ENCODE results near the gene ARL4A. TPM values are rescaled to one million over a fixed set of nuclear protein-coding genes. Genes with fewer than 3 reads are reported as not detected.

ARL4A gene
- total RNA-seq, 1 experiment from 2014 or later, result 39.4 TPM

- H3K4ac ChIP-seq (ENCODE audit: low read depth, low read length), result no peak overlapping the region
- H4K5ac ChIP-seq (ENCODE audit: insufficient read length, low read depth, low read length), result no peak overlapping the region
- no peak overlapping the region for H3K23ac ChIP-seq (ENCODE audit: insufficient read length, low read depth, low read length)
- no peaks in the 10 kb centered on the region for H3K79me2 ChIP-seq (ENCODE audit: insufficient read depth, low read length)
- no peaks in the 10 kb centered on the region for H3K9me3 Mint-ChIP-seq
- DNase-seq, result no peak
- WGBS (ENCODE audit: extremely low coverage, insufficient read length, low lambda C conversion rate), result no CpG with 5 or more reads among the region's 2 CpGs
- H3K27ac ChIP-seq (ENCODE audit: insufficient read length, low read depth, low read length), result no peak overlapping the region
- peak overlapping the region in 2 of 3 experiments; percentile 7 to 95; a peak in 1 of 7 replicates for H3K27ac Mint-ChIP-seq
- no peak overlapping the region for H3K56ac ChIP-seq (ENCODE audit: insufficient read length, low read depth, low read length)
- no peak overlapping the region for H3K4me2 ChIP-seq (ENCODE audit: insufficient read depth, insufficient read length, low read length)
- H2AFZ ChIP-seq (ENCODE audit: low read length), result no peak overlapping the region
- no peak overlapping the region for H2BK120ac ChIP-seq (ENCODE audit: low read depth, low read length, poor library complexity, severe bottlenecking)
- H2BK15ac ChIP-seq (ENCODE audit: low read depth, low read length), result no peak overlapping the region
- no peaks in the 10 kb centered on the region for H3K36me3 Mint-ChIP-seq (ENCODE audit: insufficient read depth in 1 of 3, low read depth in 3 of 3)
- TF ChIP-seq CTCF (conservative IDR thresholded peaks at IDR 0.05), result no peak
- no peaks in the 10 kb centered on the region for H3K27me3 Mint-ChIP-seq (ENCODE audit: low read depth)
- H3K9me3 ChIP-seq (ENCODE audit: control insufficient read depth, low read depth, low read length), result no peaks in the 10 kb centered on the region
- no peaks in the 10 kb centered on the region for H4K20me1 ChIP-seq (ENCODE audit: control insufficient read depth, insufficient read depth, insufficient read length)
- no peak overlapping the region for H3T11ph ChIP-seq (ENCODE audit: low read length)
- H2BK5ac ChIP-seq (ENCODE audit: insufficient read length, low read length), result no peak overlapping the region
- H3K9ac ChIP-seq (ENCODE audit: extremely low read depth, insufficient read length, low read length), result no peak overlapping the region
- no peaks in the 10 kb centered on the region; the same call in 1 of the 2 replicates for H3K4me1 ChIP-seq (ENCODE audit: insufficient read depth, low read length)
- H2BK20ac ChIP-seq (ENCODE audit: low read depth, low read length, poor library complexity, severe bottlenecking), result no peak overlapping the region
- peaks cover 36 to 37% of the 10 kb centered on the region in 2 experiments for H3K4me1 Mint-ChIP-seq
- no peaks in the 10 kb centered on the region for H3K79me1 ChIP-seq (ENCODE audit: insufficient read depth, low read depth, low read length, poor library complexity, severe bottlenecking)
- H3K4me3 Mint-ChIP-seq, result no peak overlapping the region
- H3K14ac ChIP-seq (ENCODE audit: insufficient read depth, low read length), result no peak overlapping the region
- H2BK12ac ChIP-seq (ENCODE audit: insufficient read length, low read depth, low read length), result no peak overlapping the region
- H3K18ac ChIP-seq (ENCODE audit: insufficient read length, low read depth, low read length), result no peak overlapping the region
- H4K91ac ChIP-seq (ENCODE audit: insufficient read length, low read depth, low read length), result no peak overlapping the region
- H4K8ac ChIP-seq (replicated peaks; ENCODE audit: insufficient read length, low read depth, low read length), result no peak overlapping the region
- no peak overlapping the region for H2AK5ac ChIP-seq (ENCODE audit: insufficient read length, low read length)
- H3K27me3 ChIP-seq (ENCODE audit: insufficient read depth, low read length), result no peaks in the 10 kb centered on the region
- H3K23me2 ChIP-seq (ENCODE audit: insufficient read length, low read depth, low read length, poor library complexity, severe bottlenecking), result no peaks in the 10 kb centered on the region
Observed at GRCh38 chr7:12730523-12730922, 43.1 kb downstream of the ARL4A start.

Measured in H9 (cell line).